Muscle of back (tissue), 11 donors: Measurements from ENCODE around the gene BABAM1. TPM values are rescaled to one million over a fixed set of nuclear protein-coding genes. Genes with fewer than 3 reads are reported as not detected.

Source experiments
- DNase-seq, 3 donors: peaks; one replicate each; pipeline versions ENCODE4 v3.0.0 to v3.0.0-alpha.2; 2013
- polyA plus RNA-seq, 10 donors: library from polyadenylated mRNA; unstranded; fragments of 120-200 nt; gene quantifications; one replicate each; pipeline ENCODE4 v1.2.1, GENCODE V29; 2013; ENCODE audit not compliant: insufficient read length in 10 of 10

Gene BABAM1
- polyA plus RNA-seq, 10 donors: 70.4 to 91.0 (median 85.8) TPM

- DNase-seq: no peak
Measured at GRCh38 chr19:17319473-17320238, 52.4 kb downstream of the BABAM1 start.

DNA sequence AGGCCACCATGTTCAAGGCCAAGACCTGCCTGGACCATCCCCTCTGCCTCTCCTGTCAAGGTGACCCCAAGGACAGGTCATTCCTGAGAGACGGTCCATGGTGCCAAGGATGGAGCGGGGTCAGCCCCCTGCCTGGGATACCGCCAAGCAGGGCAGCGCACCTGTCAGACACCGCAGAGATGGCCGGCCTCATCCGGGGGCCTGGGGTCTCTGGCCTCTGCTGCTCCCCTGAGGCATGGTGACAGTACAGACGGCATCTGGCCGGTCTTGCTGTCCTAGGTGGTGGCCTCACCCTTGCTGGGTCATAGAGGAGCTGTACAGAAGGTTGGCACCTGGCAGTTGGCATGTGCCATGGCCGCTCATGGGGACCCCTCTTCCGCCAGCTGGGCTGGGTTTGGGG, 53.2 kb downstream of the BABAM1 start:
- no peak for DNase-seq

DNA sequence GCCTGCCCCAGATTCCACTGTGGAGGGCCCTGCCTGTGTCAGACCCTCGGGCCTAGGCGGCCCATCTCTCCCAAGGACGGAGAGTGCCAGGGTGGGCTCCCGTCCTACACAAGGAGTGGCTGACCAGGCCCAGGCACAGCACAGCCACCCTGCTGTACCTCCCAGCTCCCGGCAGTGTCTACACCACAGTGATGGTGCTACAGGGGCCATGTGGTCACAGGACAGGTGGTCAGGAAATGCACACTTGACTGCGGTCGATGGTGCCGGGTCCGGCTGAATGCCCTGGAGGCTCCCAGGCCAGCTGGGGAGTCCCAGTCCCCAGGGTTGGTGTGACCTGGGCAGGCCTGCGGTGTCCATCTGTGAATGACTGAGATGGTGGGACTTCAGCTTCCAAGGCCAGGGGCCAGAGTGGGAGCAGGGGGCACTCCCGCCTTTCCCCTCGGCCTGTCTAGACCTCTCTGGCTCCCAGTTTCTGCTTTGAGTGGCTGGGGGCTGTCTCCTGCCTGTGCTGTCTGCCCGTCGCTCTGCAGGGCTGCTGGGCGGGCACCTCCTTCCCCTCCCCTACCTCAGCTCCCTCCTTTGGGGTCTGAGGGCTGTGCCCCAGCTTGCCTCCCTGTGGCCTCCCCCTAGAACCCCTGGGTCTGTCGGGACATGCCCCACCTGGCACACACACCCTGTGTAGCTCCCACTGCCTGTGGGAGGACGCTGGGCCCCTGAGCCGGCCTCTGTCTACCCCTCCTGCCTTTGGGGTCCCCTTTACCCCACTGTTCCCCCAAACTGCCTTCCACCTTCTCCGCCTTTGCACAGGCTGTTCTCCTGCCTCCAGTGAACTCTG, 54.6 kb downstream of the BABAM1 start:
- DNase-seq: no peak

- DNase-seq: no peak
Measured at GRCh38 chr19:17322854-17323253, 55.6 kb downstream of the BABAM1 start.

DNA sequence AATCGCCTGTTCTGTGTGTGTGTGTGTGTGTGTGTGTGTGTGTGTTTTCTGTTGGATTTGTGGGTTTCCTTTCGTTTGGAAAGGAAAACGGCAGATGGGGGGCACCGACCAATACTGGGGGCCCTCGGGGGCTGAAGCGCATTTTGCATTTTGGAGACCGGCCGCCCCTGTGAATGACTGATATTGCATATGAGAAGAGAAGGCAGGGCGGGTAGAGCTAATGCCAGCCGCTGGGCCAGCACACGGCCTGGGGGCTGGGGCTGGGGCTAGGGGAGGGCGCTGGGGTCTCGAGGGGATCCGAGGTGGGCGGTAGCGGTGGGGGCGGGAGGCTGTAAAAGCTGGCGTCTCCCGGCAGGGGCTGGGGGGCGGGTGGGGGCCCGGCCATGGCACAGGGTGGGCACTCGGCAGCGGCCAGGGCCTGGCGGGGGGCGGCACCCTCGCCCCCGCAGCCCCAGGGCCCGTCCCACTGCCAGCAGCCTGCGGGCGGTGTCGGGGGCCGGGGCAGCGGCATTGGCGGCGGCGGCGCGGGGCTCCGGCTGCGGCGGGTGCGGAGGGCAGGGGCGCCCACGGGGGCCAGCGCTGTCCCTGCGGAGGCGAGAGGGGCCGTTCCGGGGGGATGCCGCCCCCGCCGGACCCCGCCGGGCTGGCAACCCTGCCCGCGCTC, 56.2 kb downstream of the BABAM1 start:
- DNase-seq: no peak

DNA sequence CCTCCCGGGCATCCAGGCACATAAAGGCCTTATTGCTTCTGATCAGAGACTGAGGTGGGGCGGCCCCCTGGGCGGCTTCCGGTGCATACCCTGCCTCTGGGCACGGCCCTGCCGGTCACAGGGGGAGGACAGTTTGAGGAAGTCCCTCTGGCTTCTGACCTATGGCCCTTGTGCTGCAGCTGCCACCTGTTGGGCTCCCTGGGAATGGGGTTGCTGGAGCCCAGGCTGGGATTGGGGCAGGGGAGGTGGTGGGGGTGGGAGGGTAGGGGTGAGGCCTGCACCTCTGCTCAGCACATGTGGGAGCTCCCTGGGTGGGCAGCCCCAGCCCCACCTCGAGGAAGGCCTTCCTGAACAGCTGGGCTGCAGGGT, 56.7 kb downstream of the BABAM1 start:
- DNase-seq: no peak

GRCh38 chr19:17324357-17325114, 57.3 kb downstream of the BABAM1 start:
- DNase-seq: no peak

- no peak for DNase-seq
Measured at GRCh38 chr19:17325133-17325532, 57.9 kb downstream of the BABAM1 start.

GRCh38 chr19:17325881-17326594, 58.8 kb downstream of the BABAM1 start:
- DNase-seq: no peak

DNA sequence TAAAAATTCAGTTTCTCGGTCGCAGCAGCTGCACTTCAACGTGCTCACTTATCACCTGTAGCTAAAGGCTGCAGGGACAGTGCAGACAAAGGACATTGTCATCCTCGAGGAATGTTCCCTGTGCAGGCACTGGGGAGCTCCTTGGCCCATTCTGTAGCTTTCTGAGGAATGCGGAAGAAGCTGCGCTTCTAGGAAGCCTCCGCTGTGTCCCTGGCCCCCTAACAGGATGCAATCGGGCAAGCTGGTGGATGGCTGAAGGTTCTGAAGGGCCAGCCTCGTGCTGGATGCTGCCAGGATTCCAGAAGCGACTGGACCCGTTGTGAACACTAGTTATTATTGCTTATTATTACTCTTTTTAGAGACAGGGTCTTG, 59.3 kb downstream of the BABAM1 start:
- DNase-seq: no peak

GRCh38 chr19:17327068-17327653, 59.9 kb downstream of the BABAM1 start:
- no peak for DNase-seq

DNA sequence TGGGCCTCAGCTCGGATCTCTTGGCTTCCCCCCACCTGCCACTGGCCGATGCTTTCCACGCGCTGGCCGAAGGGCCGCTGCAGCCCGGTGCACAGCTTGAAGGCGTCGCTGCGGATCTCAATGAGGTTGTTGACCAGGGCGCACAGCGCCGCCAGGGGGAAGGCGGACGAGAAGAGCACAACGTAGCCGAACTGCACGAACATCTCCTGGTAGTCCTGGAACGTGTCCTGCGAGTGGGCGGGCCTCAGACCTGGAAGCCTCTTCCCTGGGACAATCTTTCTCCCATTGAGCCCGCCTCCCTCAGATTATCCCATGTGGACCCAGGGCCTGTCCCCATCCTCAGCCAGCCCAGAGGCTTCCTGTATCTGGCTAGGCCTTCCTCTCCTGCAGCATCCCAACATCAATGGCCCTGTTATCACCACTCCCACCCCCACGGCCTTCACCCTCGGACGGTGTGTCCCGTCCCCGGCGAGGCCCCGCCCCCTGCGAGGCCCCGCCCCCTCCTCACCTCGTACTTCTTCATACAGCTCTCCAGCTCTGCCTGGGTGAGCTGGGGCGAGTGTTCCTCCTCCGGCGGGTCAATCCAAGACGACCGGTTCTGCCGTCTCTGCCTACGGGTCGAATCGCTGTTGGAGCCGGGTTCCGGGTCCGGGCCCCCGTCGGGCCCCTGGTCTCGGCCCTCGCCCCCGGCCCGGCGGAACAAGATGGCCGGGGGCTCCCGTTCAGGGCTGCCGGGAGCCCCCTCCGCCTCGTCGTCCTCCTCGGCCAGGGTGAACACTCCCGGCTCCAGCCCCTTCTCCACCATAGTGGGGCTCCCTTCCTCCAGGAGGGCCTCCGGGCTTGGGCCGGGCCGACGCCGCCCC, 60.6 kb downstream of the BABAM1 start:
- DNase-seq: peak in 1 of 3 donors; percentile 78

Other genes with a start within 250 kb of the BABAM1 start
- gene CPAMD8, start 240.6 kb upstream of the BABAM1 start, polyA plus RNA-seq: 1 to 10 TPM; 2.7 to 8.7 (median 4.3) TPM
- 10 to 100 TPM in 3 of 10 donors, 1 to 10 TPM in 7; 6.3 to 14.3 (median 8.6) TPM for gene HAUS8, start 192.0 kb upstream of the BABAM1 start, polyA plus RNA-seq
- 10 to 100 TPM; 30.2 to 48.5 (median 34.2) TPM for gene MYO9B, start 191.7 kb upstream of the BABAM1 start, polyA plus RNA-seq
- gene USE1, start 52.1 kb upstream of the BABAM1 start, polyA plus RNA-seq: 10 to 100 TPM; 22.4 to 31.5 (median 25.9) TPM
- gene OCEL1, start 41.2 kb upstream of the BABAM1 start, polyA plus RNA-seq: 10 to 100 TPM in 1 of 10 donors, 1 to 10 TPM in 9; 5.9 to 10.4 (median 8.8) TPM
- gene NR2F6, start 21.5 kb upstream of the BABAM1 start, polyA plus RNA-seq: 10 to 100 TPM; 20.0 to 31.6 (median 23.4) TPM
- 1 to 10 TPM; 3.2 to 8.8 (median 5.8) TPM for gene USHBP1, start 2.7 kb upstream of the BABAM1 start, polyA plus RNA-seq
- 1 to 10 TPM in 3 of 10 donors, under 1 TPM in 7; 0.54 to 1.6 (median 0.82) TPM for gene ANKLE1, start 14.5 kb downstream of the BABAM1 start, polyA plus RNA-seq
- 1 to 10 TPM; 4.5 to 9.3 (median 5.8) TPM for gene ABHD8, start 36.0 kb downstream of the BABAM1 start, polyA plus RNA-seq
- 10 to 100 TPM; 21.5 to 40.5 (median 30.3) TPM for gene MRPL34, start 38.4 kb downstream of the BABAM1 start, polyA plus RNA-seq
- gene DDA1, start 42.1 kb downstream of the BABAM1 start, polyA plus RNA-seq: 10 to 100 TPM; 24.3 to 39.7 (median 31.3) TPM
- gene ANO8, start 67.4 kb downstream of the BABAM1 start, polyA plus RNA-seq: 1 to 10 TPM; 5.4 to 10.0 (median 6.8) TPM
- gene GTPBP3, start 70.1 kb downstream of the BABAM1 start, polyA plus RNA-seq: 10 to 100 TPM in 7 of 10 donors, 1 to 10 TPM in 3; 8.4 to 19.4 (median 11.5) TPM
- 10 to 100 TPM; 34.3 to 73.4 (median 47.2) TPM for gene PLVAP, start 109.9 kb downstream of the BABAM1 start, polyA plus RNA-seq
- not detected for gene CCDC194, start 126.8 kb downstream of the BABAM1 start, polyA plus RNA-seq
- gene BST2, start 138.2 kb downstream of the BABAM1 start, polyA plus RNA-seq: 1 to 10 TPM; 4.5 to 8.3 (median 6.6) TPM
- 10 to 100 TPM; 21.6 to 32.9 (median 27.1) TPM for gene MVB12A, start 152.6 kb downstream of the BABAM1 start, polyA plus RNA-seq
- 1 to 10 TPM in 8 of 10 donors, under 1 TPM in 2; 0.84 to 2.7 (median 1.2) TPM for gene TMEM221, start 181.2 kb downstream of the BABAM1 start, polyA plus RNA-seq
- gene NXNL1, start 193.5 kb downstream of the BABAM1 start, polyA plus RNA-seq: not detected
- gene SLC27A1, start 203.1 kb downstream of the BABAM1 start, polyA plus RNA-seq: 10 to 100 TPM; 12.4 to 20.3 (median 14.4) TPM
- gene PGLS, start 244.2 kb downstream of the BABAM1 start, polyA plus RNA-seq: 10 to 100 TPM; 38.3 to 56.6 (median 45.9) TPM